Endodermal cell (in vitro differentiated cells): ENCODE data around the gene RALGPS2. TPM values are rescaled to one million over a fixed set of nuclear protein-coding genes. Genes with fewer than 3 reads are reported as not detected.

Experiments used
- DNase-seq: peaks from one replicate; pipeline ENCODE4 v3.0.0-alpha.2; 2017
- H3K27ac ChIP-seq: 2 replicates; pipeline ENCODE4 v1.5.1; 2013; ENCODE audit warnings: mild to moderate bottlenecking, low read depth, low read length, moderate library complexity
- H3K27me3 ChIP-seq: 2 replicates; pipeline ENCODE4 v1.6.1; 2013; ENCODE audit warnings: mild to moderate bottlenecking, low read length, moderate library complexity; ENCODE audit not compliant: insufficient read depth, control insufficient read depth, poor library complexity, severe bottlenecking
- H3K36me3 ChIP-seq: 2 replicates; pipeline ENCODE4 v1.7.0; 2013; ENCODE audit warnings: mild to moderate bottlenecking, low read length, moderate library complexity; ENCODE audit not compliant: control insufficient read depth, insufficient read depth
- H3K4me1 ChIP-seq: one replicate; pipeline ENCODE4 v1.7.0; 2013; ENCODE audit warnings: low read length; ENCODE audit not compliant: control insufficient read depth, insufficient read depth
- H3K4me3 ChIP-seq: 2 replicates; pipeline ENCODE4 v1.5.1; 2013; ENCODE audit warnings: mild to moderate bottlenecking, low read length, moderate library complexity
- H3K9ac ChIP-seq: 2 replicates; pipeline ENCODE4 v1.6.1; 2013; ENCODE audit warnings: mild to moderate bottlenecking, low read length, moderate library complexity; ENCODE audit not compliant: poor library complexity, severe bottlenecking; ENCODE audit errors: extremely low read depth
- H3K9me3 ChIP-seq: 2 replicates; pipeline ENCODE4 v1.6.1; 2013; ENCODE audit warnings: mild to moderate bottlenecking, low read length, moderate library complexity; ENCODE audit not compliant: control insufficient read depth
- H3K27ac Mint-ChIP-seq: 2 replicates; pipeline ENCODE4 v1.8.0; 2020; ENCODE audit warnings: mixed read lengths
- H3K27me3 Mint-ChIP-seq: 2 replicates; pipeline ENCODE4 v1.8.0; 2021; ENCODE audit warnings: mild to moderate bottlenecking, mixed read lengths; ENCODE audit not compliant: insufficient read depth
- H3K36me3 Mint-ChIP-seq: 2 replicates; pipeline ENCODE4 v1.8.0; 2020; ENCODE audit warnings: low read depth, mixed read lengths
- H3K4me1 Mint-ChIP-seq: 2 replicates; pipeline ENCODE4 v1.8.0; 2020; ENCODE audit warnings: mixed read lengths
- H3K4me3 Mint-ChIP-seq: 2 replicates; pipeline ENCODE4 v1.8.0; 2020; ENCODE audit warnings: mild to moderate bottlenecking, moderate library complexity, mixed read lengths
- H3K9me3 Mint-ChIP-seq: 2 replicates; pipeline ENCODE4 v1.8.0; 2020; ENCODE audit warnings: mild to moderate bottlenecking, mixed read lengths
- WGBS, 2 experiments: methylation state at CpG; one replicate each; pipeline versions ENCODE4 v1.1.5 to v1.1.7; 2013; ENCODE audit warnings: missing lambda C conversion rate in 2 of 2, mixed read lengths in 1 of 2; ENCODE audit not compliant: insufficient coverage in 1 of 2, insufficient read length in 1 of 2; 5-methylcytosine and 5-hydroxymethylcytosine counted together
- total RNA-seq, 2 donors: library from RNA; stranded (reverse); fragmentation: NEBNext Ultra II Directional in 1 of 2; extraction: Animal tissue kit (Norgen Biotek cat#: 25700) in 1 of 2; gene quantifications; 2 replicates in 1 of 2; 3 replicates in 1 of 2; pipeline ENCODE4 v1.2.1, GENCODE V29; 2021
- TF ChIP-seq, protein P1 (sequence below): fragments of 200-600 bp; sonication (generic); conservative IDR thresholded peaks from 2 replicates; pipeline ENCODE4 v1.5.0; 2021; ENCODE audit warnings: antibody characterized with exemption, mild to moderate bottlenecking

The RALGPS2 gene
- total RNA-seq, 2 donors from 2014 or later: 56.6 to 73.1 TPM

GRCh38 chr1:178877896-178878295, 152.9 kb downstream of the RALGPS2 start:
- no peak overlapping the region for H3K27ac Mint-ChIP-seq
- H3K36me3 Mint-ChIP-seq: peaks cover 15% of the 10 kb centered on the region
- DNase-seq: no peak
- no peaks in the 10 kb centered on the region for H3K4me1 ChIP-seq
- 88% methylated on average over 3 of the region's 3 CpGs; no CpG with 5 or more reads in 1 of the 2 experiments for WGBS, 2 experiments
- H3K9ac ChIP-seq: no peak overlapping the region
- H3K27ac ChIP-seq: no peak overlapping the region
- H3K27me3 Mint-ChIP-seq: no peaks in the 10 kb centered on the region
- peaks cover 30% of the 10 kb centered on the region for H3K36me3 ChIP-seq
- no peak overlapping the region for H3K4me3 ChIP-seq
- H3K27me3 ChIP-seq: no peaks in the 10 kb centered on the region
- TF ChIP-seq, protein P1, sequence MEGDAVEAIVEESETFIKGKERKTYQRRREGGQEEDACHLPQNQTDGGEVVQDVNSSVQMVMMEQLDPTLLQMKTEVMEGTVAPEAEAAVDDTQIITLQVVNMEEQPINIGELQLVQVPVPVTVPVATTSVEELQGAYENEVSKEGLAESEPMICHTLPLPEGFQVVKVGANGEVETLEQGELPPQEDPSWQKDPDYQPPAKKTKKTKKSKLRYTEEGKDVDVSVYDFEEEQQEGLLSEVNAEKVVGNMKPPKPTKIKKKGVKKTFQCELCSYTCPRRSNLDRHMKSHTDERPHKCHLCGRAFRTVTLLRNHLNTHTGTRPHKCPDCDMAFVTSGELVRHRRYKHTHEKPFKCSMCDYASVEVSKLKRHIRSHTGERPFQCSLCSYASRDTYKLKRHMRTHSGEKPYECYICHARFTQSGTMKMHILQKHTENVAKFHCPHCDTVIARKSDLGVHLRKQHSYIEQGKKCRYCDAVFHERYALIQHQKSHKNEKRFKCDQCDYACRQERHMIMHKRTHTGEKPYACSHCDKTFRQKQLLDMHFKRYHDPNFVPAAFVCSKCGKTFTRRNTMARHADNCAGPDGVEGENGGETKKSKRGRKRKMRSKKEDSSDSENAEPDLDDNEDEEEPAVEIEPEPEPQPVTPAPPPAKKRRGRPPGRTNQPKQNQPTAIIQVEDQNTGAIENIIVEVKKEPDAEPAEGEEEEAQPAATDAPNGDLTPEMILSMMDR: no peak
- no peaks in the 10 kb centered on the region for H3K9me3 ChIP-seq
- no peak overlapping the region for H3K4me3 Mint-ChIP-seq
- H3K4me1 Mint-ChIP-seq: no peaks in the 10 kb centered on the region
- no peaks in the 10 kb centered on the region for H3K9me3 Mint-ChIP-seq

DNA sequence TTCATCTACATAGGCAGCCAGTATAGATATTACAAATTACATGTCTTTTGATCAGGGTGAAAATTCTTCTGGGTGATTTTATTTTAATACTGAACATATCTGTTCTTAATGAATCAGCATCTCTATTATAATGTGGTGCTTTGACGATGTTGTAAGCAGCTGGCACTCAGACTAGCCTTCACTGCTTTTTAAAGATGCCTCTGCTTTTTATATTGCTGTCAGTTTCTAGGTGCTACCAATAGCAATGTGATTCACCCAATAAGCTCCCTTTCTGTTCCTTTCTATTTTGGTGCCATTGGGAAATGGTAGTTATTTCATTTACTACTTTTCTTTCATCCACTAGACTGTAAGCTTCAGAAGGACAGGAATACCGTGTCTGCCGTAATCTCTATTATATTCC, 156.9 kb downstream of the RALGPS2 start:
- DNase-seq: no peak
- H3K9ac ChIP-seq: no peak overlapping the region
- Mint-ChIP-seq H3K36me3 (peaks cover 37% of the 10 kb centered on the region), H3K27ac (no peak overlapping the region), H3K4me3 (no peak overlapping the region), H3K4me1 (no peaks in the 10 kb centered on the region), H3K9me3 (no peaks in the 10 kb centered on the region), H3K27me3 (no peaks in the 10 kb centered on the region)
- peaks cover 65% of the 10 kb centered on the region for H3K36me3 ChIP-seq
- H3K27me3 ChIP-seq: no peaks in the 10 kb centered on the region
- H3K27ac ChIP-seq: no peak overlapping the region
- no peaks in the 10 kb centered on the region for H3K4me1 ChIP-seq
- no peak overlapping the region for H3K4me3 ChIP-seq
- TF ChIP-seq, protein P1: no peak
- no peaks in the 10 kb centered on the region for H3K9me3 ChIP-seq
- 97% methylated on average over 3 of the region's 3 CpGs; no CpG with 5 or more reads in 1 of the 2 experiments for WGBS, 2 experiments

DNA sequence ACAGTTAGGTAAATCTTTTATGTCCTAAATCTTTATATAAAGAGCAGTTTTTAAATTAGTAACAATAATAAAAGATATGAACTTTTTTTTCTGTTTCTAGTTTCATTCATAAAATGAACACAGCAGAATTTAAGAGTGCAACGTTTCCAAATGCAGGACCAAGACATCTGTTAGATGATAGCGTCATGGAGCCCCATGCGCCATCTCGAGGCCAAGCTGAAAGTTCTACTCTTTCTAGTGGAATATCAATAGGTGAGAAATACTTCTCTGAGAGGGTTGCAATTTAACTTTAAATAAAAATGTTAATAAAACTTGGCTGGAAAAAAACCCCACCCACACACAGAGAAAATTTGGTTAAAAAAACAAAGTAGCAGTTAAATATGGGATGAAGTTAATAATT, 160.8 kb downstream of the RALGPS2 start:
- H3K9me3 Mint-ChIP-seq: no peaks in the 10 kb centered on the region
- no peaks in the 10 kb centered on the region for H3K9me3 ChIP-seq
- no peaks in the 10 kb centered on the region for H3K27me3 Mint-ChIP-seq
- no peak overlapping the region for H3K27ac ChIP-seq
- no peak overlapping the region for H3K27ac Mint-ChIP-seq
- H3K4me1 Mint-ChIP-seq: no peaks in the 10 kb centered on the region
- H3K36me3 Mint-ChIP-seq: peaks cover 36% of the 10 kb centered on the region
- 92 to 100% methylated on average over 2 to 4 of the region's 4 CpGs for WGBS, 2 experiments
- H3K4me3 Mint-ChIP-seq: no peak overlapping the region
- DNase-seq: no peak
- peaks cover 71% of the 10 kb centered on the region for H3K36me3 ChIP-seq
- no peak overlapping the region for H3K9ac ChIP-seq
- H3K27me3 ChIP-seq: no peaks in the 10 kb centered on the region
- no peaks in the 10 kb centered on the region for H3K4me1 ChIP-seq
- TF ChIP-seq, protein P1: no peak
- no peak overlapping the region for H3K4me3 ChIP-seq
